ENCODE results near the gene GIT1. TPM values are rescaled to one million over a fixed set of nuclear protein-coding genes. Genes with fewer than 3 reads are reported as not detected.
A peak's percentile ranks its signal among the peaks of the same experiment; 100 is the strongest.

The GIT1 gene
- total and polyA plus RNA-seq, 8 donors = 15.1 to 27.6 (median 18.3) TPM

DNA sequence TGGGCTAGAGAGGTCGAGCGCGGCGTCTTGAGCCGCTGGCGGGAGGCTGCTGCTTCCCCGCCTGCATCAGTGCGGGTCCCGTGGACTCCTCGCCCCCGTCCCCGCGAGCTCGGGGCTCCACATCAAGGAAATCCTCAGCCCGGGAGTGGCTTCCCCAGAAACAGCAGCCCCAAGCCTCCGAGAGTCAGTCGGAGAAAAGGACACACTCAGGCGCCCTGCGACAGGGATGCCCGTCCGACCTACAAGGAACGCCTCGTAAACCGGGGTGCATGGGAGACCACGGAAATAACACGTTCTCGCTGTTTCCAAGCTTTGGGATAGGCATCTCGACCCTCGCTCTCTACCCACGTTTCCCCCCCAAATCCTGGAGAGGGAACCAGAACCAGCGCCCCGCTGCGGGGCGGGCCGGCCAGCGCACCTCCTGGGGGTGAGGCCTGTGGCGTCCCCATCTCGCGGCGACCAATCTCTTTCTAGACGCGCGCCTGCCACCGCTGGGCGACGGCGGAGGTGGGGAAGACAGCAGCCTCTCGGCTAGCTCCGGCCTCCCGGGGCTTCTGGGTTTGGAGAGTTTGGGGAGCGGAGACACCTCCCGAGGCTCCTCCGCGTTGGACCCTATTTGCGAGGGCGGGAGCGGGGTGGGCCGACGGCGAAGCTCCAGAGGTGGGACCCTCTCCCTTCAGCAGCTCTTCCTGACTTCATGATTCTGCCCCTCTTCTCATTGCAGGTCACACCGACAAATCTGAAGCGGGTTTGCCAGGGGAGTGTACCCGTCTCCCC lies 21.7 kb downstream of the GIT1 start:
- TF ChIP-seq, protein P1, sequence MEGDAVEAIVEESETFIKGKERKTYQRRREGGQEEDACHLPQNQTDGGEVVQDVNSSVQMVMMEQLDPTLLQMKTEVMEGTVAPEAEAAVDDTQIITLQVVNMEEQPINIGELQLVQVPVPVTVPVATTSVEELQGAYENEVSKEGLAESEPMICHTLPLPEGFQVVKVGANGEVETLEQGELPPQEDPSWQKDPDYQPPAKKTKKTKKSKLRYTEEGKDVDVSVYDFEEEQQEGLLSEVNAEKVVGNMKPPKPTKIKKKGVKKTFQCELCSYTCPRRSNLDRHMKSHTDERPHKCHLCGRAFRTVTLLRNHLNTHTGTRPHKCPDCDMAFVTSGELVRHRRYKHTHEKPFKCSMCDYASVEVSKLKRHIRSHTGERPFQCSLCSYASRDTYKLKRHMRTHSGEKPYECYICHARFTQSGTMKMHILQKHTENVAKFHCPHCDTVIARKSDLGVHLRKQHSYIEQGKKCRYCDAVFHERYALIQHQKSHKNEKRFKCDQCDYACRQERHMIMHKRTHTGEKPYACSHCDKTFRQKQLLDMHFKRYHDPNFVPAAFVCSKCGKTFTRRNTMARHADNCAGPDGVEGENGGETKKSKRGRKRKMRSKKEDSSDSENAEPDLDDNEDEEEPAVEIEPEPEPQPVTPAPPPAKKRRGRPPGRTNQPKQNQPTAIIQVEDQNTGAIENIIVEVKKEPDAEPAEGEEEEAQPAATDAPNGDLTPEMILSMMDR (IDR thresholded peaks at IDR 0.05) = peak in 2 of 4 donors; percentile 9
- H3K4me1 ChIP-seq = peaks cover 6 to 23% (median 21%) of the 10 kb centered on the region in 3 donors

DNA sequence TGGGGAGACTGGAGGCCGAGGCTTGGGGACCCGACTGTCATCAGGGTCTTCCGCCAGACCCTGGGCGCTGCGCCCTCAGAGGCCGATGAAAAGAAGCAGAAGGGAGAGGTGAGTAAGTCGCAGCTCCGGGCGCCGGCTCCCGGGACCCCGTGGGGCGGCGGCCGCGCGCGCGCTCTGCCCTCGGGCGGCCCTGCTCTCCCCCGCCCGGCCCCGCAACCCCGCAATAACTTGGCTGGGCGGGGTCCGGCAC lies 22.2 kb downstream of the GIT1 start:
- intact Hi-C loops (cut with DNase I) = no loop called here
- FAIRE-seq (no peak), ATAC-seq (peak; percentile 0 to 3 (median 1)), DNase-seq (no peak)
- Histone ChIP-seq H3K9me3 (no peaks in the 10 kb centered on the region), H3K27ac (peak overlapping the region; percentile 75 to 89 (median 85)), H3K4me3 (peak overlapping the region; percentile 46 to 81 (median 62)), H3K4me1 (peaks cover 5 to 20% (median 20%) of the 10 kb centered on the region in 3 donors), H3K27me3 (no peaks in the 10 kb centered on the region), H3K36me3 (peaks cover 0 to 4% (median 0%) of the 10 kb centered on the region in 3 donors)
- TF ChIP-seq, protein P1 (IDR thresholded peaks at IDR 0.05) = no peak
- 0% methylated on average over 21 to 27 of the region's 27 CpGs for WGBS, 2 donors

More for the DNA sequence above, 21.7 kb downstream of the GIT1 start:
- Histone ChIP-seq H3K9me3 (no peaks in the 10 kb centered on the region), H3K4me3 (peak overlapping the region; percentile 46 to 81 (median 62)), H3K36me3 (peaks cover 0 to under 1% (median 0%) of the 10 kb centered on the region in 3 donors), H3K27me3 (no peaks in the 10 kb centered on the region), H3K27ac (peak overlapping the region; percentile 75 to 89 (median 85))
- peak; percentile 59 to 85 (median 70) for DNase-seq
- WGBS, 2 donors = 0 to 1% methylated on average over 56 to 63 of the region's 63 CpGs
- intact Hi-C loops (cut with DNase I) = no loop called here
- peak; percentile 33 to 52 (median 48) for ATAC-seq
- no peak for FAIRE-seq

DNA sequence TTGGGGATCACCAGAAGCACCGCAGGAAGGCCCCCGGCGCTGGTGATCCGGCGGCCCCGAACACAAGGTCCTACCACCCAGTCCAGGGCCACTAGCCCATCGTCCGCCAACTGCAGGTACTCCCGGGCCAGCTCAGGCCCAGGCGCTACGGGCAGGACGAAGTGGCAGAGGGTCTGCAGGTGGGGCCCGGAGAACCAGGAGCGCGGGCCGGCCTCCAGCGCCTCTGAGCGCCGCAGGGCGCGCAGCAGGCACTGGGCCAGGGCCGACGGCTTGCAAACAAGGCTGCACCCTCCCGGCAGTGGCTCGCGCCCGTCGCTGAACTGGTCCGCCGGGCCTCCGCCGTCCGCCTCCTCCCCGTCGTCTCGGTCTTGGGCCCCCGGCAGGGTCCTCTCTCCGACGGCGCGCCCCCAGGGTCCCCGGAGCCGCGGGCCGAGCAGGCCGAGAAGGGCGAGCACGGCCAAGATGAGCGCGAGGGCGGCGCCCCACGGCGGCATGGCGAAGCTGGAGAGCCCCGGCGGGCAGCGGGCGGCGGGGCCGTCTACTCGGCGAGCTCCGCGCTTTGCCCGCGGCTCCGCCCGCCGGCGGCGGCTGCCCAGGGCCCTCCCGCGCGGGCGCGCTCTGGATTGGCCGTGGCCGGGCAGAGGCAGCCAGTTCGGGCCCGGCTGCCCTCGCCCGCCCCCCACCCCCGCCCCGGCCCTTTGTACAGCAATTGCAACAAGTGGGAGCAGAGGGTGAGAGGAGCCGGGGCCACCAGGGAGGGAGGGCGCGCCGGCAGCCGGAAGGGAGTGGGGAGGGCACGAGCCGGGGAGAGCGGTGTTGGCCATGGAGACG lies 22.8 kb downstream of the GIT1 start, which contains the start of gene ABHD15:
Gene ABHD15, minus strand, starts transcription at position 565 of the 831 bp plus-strand sequence. Its CDS starts 71 bp downstream, at position 494.
- intact Hi-C loops (cut with DNase I) = no loop called here
- Histone ChIP-seq H3K36me3 (peaks cover 0 to 8% (median 0%) of the 10 kb centered on the region in 3 donors), H3K27me3 (no peaks in the 10 kb centered on the region), H3K4me3 (peak within 1 kb of the TSS; percentile 46 to 81 (median 62)), H3K27ac (peak within 1 kb of the TSS; percentile 75 to 89 (median 85)), H3K4me1 (peaks cover 0 to 18% (median 16%) of the 10 kb centered on the region in 3 donors), H3K9me3 (no peaks in the 10 kb centered on the region)
- ATAC-seq (peak; percentile 55 to 68 (median 62)), DNase-seq (peak; percentile 71 to 90 (median 82)), FAIRE-seq (no peak)
- TF ChIP-seq, protein P1 (IDR thresholded peaks at IDR 0.05) = no peak
- WGBS, 2 donors = 0 to 1% methylated on average over 71 to 94 of the region's 94 CpGs

DNA sequence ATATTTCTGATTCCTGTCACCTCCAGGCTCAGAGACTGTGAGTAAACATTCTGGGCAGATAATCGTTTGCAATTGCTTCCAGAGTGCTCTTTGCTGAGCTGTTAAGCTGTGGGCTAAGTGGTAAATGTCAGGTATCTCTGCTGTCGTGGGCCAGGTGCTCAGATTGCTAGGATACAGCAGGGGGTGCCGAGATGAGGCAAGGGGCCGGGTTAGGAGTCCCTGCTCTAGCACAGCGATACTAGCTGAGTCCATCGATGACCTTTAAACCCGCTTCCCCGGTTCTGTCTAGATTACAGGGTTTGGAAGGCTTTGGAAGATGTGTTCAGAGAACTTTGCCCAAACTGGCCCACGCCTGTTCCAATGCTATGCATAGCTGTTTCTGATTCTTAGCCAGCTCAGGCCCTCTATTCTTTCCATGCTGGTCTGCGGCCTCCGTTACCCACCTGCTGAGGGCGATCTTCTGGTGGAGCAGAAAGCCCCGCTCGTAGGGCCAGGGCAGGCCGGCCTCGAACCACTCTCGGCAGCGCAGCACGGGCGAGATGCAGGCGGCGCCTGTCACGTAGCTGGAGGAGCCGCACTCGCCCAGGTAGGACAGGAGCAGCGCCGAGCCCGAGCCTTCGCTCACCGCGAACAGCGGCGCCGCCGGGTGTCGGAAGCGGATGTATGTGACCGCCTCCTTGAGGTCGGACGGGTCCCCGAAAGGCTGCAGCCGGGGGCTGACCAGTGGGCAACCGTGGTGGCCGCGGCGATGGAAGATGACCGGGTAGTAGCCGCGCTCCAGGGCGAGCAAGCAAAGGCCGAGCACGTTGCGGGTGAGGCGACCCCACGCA lies 23.6 kb downstream of the GIT1 start:
- Histone ChIP-seq H3K27ac (peak overlapping the region; percentile 75 to 89 (median 85)), H3K27me3 (no peaks in the 10 kb centered on the region), H3K36me3 (peaks cover 0 to 8% (median 5%) of the 10 kb centered on the region in 3 donors), H3K4me1 (peaks cover 0 to 18% (median 16%) of the 10 kb centered on the region in 3 donors), H3K4me3 (peak overlapping the region; percentile 38 to 81 (median 62)), H3K9me3 (no peaks in the 10 kb centered on the region)
- ATAC-seq = peak; percentile 18 to 40 (median 32)
- TF ChIP-seq, protein P1 (IDR thresholded peaks at IDR 0.05) = no peak
- DNase-seq = peak in 5 of 6 donors; percentile 54 to 90 (median 63)
- FAIRE-seq = no peak
- 8 to 16% methylated on average over 49 to 55 of the region's 55 CpGs for WGBS, 2 donors
- intact Hi-C loops (cut with DNase I) = no loop called here
